OCI-LY3 (cell line): ENCODE measurements around the gene OPTC.

Experiments used
- CTCF ChIP-seq: fragments of 200-600, 300-600 bp; sonication (generic); IDR thresholded peaks from 2 replicates; pipeline ENCODE4 v1.5.1; 2014; ENCODE audit warnings: antibody characterized with exemption, low read length, low read depth
- EZH2phosphoT487 ChIP-seq: fragments of 200-600 bp; shearing (Covaris generic); IDR thresholded peaks from 2 replicates; pipeline ENCODE4 v1.6.1; 2018; ENCODE audit warnings: antibody characterized with exemption, mixed run types, low read depth

DNA sequence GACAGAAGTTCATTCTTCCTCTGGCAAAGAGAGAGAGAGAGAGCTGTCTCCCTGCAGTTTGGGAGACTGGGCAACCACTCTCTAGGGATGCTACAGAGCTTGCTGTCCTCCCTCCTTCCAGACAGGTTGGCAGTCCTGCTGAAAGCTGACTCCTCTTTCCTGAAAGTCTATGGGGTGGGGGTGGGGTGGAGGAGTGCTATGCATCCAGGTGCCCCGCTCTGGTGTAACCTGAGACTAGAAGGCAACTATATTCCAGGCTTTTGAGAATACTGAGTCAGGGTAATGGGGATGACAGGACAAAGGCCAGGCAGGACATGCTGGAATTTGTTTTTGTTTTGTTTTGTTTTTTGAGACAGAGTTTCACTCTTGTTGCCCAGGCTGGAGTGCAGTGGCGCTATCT is 55.4 kb downstream of the OPTC start:
- TF ChIP-seq CTCF, result no peak
- no peak for TF ChIP-seq EZH2phosphoT487
